ENCODE results near the gene GIGYF1. TPM values are rescaled to one million over a fixed set of nuclear protein-coding genes. Genes with fewer than 3 reads are reported as not detected.

GIGYF1 gene
- total RNA-seq, 2 donors from 2014 or later: 37.0 to 82.2 TPM

DNA sequence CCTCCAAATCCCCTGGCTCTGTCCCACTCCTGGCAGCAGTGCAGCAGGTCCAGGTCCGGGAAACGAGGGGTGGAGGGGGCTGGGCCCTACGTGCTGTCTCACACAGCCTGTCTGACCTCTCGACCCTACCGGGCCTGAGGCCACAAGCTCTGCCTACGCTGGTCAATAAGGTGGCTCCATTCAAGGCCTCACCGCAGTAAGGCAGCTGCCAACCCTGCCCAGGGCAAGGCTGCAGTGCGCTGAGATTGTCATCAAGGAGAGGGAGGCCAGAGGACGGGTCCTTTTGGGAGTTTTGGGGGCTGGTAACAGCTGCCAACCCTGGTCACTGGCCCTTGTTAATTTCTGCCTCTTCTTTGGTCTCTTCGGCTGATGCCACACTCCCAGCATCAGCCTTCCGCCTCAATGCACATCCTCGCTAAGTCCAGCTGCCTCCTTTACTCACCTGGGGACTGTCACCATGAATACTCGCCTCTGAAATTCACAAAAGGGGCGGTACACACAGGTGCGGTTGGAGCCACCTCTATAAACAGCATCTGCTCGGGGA, 29.8 kb upstream of the GIGYF1 start:
- no peak overlapping the region for H3K27ac ChIP-seq
- H3K9me3 ChIP-seq: no peaks in the 10 kb centered on the region
- H3K4me3 ChIP-seq: no peak overlapping the region
- intact Hi-C loops (cut with DNase I): loop anchor here (5.0 kb wide), 1 partner anchor 128 kb away; the partner anchor contains the start of gene SLC12A9
- H3K36me3 ChIP-seq: no peaks in the 10 kb centered on the region
- no peak for DNase-seq (ENCODE audit: low spot score)
- TF ChIP-seq CTCF (IDR thresholded peaks at IDR 0.05) (no peak), POLR2AphosphoS5 (IDR thresholded peaks at IDR 0.05) (no peak), POLR2A (IDR thresholded peaks at IDR 0.05) (no peak)
- no peaks in the 10 kb centered on the region for H3K27me3 ChIP-seq (replicated peaks; ENCODE audit: insufficient read depth)
- H3K4me1 ChIP-seq (replicated peaks): no peaks in the 10 kb centered on the region
- WGBS: 84% methylated on average over 16 of the region's 16 CpGs

DNA sequence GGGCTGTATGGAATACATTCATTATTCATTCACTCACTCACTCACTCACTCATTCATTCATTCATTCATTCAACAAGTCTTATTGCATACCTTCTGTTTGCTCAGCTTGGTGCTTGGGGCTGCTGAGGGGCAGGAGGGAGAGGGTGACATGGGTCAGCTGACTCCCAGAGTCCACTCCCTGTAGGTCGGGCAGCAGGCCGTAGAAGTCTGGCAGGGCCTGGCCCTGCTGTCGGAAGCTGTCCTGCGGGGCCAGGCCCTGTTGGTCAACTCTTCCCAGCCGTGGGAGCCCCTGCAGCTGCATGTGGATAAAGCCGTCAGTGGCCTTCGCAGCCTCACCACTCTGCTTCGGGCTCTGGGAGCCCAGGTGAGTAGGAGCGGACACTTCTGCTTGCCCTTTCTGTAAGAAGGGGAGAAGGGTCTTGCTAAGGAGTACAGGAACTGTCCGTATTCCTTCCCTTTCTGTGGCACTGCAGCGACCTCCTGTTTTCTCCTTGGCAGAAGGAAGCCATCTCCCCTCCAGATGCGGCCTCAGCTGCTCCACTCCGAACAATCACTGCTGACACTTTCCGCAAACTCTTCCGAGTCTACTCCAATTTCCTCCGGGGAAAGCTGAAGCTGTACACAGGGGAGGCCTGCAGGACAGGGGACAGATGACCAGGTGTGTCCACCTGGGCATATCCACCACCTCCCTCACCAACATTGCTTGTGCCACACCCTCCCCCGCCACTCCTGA, 28.6 kb upstream of the GIGYF1 start:
- no peaks in the 10 kb centered on the region for H3K9me3 ChIP-seq
- H3K4me3 ChIP-seq: no peak overlapping the region
- intact Hi-C loops (cut with DNase I): loop anchor here (5.0 kb wide), 1 partner anchor 130 kb away; the partner anchor contains the start of gene SLC12A9
- no peaks in the 10 kb centered on the region for H3K36me3 ChIP-seq
- WGBS: 90% methylated on average over 17 of the region's 17 CpGs
- H3K4me1 ChIP-seq (replicated peaks): no peaks in the 10 kb centered on the region
- TF ChIP-seq POLR2AphosphoS5 (IDR thresholded peaks at IDR 0.05) (no peak), POLR2A (IDR thresholded peaks at IDR 0.05) (no peak), CTCF (IDR thresholded peaks at IDR 0.05) (no peak)
- no peak overlapping the region for H3K27ac ChIP-seq
- no peaks in the 10 kb centered on the region for H3K27me3 ChIP-seq (replicated peaks; ENCODE audit: insufficient read depth)
- no peak for DNase-seq (ENCODE audit: low spot score)

GRCh38 chr7:100721505-100721812, 27.4 kb upstream of the GIGYF1 start:
- H3K4me1 ChIP-seq (replicated peaks): no peaks in the 10 kb centered on the region
- H3K27ac ChIP-seq: no peak overlapping the region
- 87% methylated on average over 8 of the region's 8 CpGs for WGBS
- H3K36me3 ChIP-seq: no peaks in the 10 kb centered on the region
- no peak overlapping the region for H3K4me3 ChIP-seq
- H3K9me3 ChIP-seq: no peaks in the 10 kb centered on the region
- intact Hi-C loops (cut with DNase I): loop anchor here (5.0 kb wide), 1 partner anchor 131 kb away; the partner anchor contains the start of gene SLC12A9
- no peaks in the 10 kb centered on the region for H3K27me3 ChIP-seq (replicated peaks; ENCODE audit: insufficient read depth)
- no peak for TF ChIP-seq CTCF (IDR thresholded peaks at IDR 0.05)
- no peak for TF ChIP-seq POLR2A (IDR thresholded peaks at IDR 0.05)
- TF ChIP-seq POLR2AphosphoS5 (IDR thresholded peaks at IDR 0.05): no peak
- DNase-seq (ENCODE audit: low spot score): no peak

DNA sequence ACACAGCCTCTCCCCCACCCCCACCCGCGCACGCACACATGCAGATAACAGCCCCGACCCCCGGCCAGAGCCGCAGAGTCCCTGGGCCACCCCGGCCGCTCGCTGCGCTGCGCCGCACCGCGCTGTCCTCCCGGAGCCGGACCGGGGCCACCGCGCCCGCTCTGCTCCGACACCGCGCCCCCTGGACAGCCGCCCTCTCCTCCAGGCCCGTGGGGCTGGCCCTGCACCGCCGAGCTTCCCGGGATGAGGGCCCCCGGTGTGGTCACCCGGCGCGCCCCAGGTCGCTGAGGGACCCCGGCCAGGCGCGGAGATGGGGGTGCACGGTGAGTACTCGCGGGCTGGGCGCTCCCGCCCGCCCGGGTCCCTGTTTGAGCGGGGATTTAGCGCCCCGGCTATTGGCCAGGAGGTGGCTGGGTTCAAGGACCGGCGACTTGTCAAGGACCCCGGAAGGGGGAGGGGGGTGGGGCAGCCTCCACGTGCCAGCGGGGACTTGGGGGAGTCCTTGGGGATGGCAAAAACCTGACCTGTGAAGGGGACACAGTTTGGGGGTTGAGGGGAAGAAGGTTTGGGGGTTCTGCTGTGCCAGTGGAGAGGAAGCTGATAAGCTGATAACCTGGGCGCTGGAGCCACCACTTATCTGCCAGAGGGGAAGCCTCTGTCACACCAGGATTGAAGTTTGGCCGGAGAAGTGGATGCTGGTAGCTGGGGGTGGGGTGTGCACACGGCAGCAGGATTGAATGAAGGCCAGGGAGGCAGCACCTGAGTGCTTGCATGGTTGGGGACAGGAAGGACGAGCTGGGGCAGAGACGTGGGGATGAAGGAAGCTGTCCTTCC, 26.8 kb upstream of the GIGYF1 start:
- DNase-seq (ENCODE audit: low spot score): no peak
- no peaks in the 10 kb centered on the region for H3K36me3 ChIP-seq

More for the DNA sequence above, 26.8 kb upstream of the GIGYF1 start:
- intact Hi-C loops (cut with DNase I): loop anchor here (5.0 kb wide), 1 partner anchor 131 kb away; the partner anchor contains the start of gene SLC12A9
- WGBS: 5% methylated on average over 53 of the region's 56 CpGs
- Histone ChIP-seq H3K9me3 (no peaks in the 10 kb centered on the region), H3K27ac (no peak overlapping the region), H3K4me3 (peak overlapping the region in 1 of 2 donors; percentile 25), H3K27me3 (replicated peaks; ENCODE audit: insufficient read depth) (no peaks in the 10 kb centered on the region), H3K4me1 (replicated peaks) (no peaks in the 10 kb centered on the region)
- no peak for TF ChIP-seq POLR2AphosphoS5 (IDR thresholded peaks at IDR 0.05)
- TF ChIP-seq CTCF (IDR thresholded peaks at IDR 0.05): no peak
- no peak for TF ChIP-seq POLR2A (IDR thresholded peaks at IDR 0.05)
